ENCODE results near the gene MTMR8. TPM values are rescaled to one million over a fixed set of nuclear protein-coding genes. Genes with fewer than 3 reads are reported as not detected.

The MTMR8 gene
- total RNA-seq, result 0.87 and 1.1 TPM in 2 replicates

DNA sequence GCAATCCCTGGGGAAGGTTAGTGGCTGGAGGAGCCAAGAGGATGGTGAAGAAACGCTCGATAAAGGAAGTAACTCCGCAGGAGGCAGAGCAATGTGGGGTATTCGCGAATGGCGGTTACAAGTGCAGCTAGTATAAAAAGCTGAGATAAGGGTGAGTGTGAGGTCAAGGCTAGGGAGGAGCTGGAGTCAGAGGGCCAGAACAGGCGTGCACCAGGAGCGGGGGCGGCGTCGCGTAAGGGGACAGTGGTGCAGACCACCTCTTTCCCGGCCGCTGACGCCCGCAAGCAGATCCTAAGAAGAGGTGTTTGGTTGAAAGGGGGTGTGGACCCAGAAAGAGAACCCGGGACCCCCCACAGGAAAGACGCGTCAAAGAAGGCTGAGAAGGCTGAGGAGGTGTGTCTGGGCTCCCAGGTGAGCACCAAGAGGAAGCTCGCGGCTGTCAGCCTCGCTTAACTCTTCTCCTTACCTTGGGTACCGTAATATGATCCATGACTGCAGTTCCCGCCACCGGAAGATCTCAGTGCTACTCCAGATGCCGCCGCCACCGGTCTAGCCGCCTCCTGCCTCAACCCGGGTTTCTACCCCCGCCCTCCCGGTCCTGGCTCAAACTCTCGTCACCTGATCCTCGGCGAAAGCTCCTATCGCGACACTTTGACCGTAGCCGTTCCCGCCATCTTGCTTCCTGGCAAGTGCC lies at the start of gene MTMR8:
TSS of gene MTMR8 (minus strand) at position 579 of the 694 bp plus-strand sequence. CDS start at position 490, 89 bp downstream.

GRCh38 chrX:64230123-64230970 lies 164.9 kb downstream of the MTMR8 start, which contains the start of gene ASB12:
ASB12 (minus strand) TSS chrX:64230607; CDS start chrX:64225650, 4,957 bp downstream.

Other genes starting within 250 kb of the MTMR8 start
- gene AMER1, start 189.7 kb downstream of the MTMR8 start, total RNA-seq, result 1.2 and 1.4 TPM in 2 replicates
- 0.06 and 0.13 TPM in 2 replicates for gene ASB12, start 164.8 kb downstream of the MTMR8 start, total RNA-seq

Data from aortic smooth muscle cell (primary cell).